Measurements from ENCODE around the gene CYB5D1.

- TF ChIP-seq, protein P1, sequence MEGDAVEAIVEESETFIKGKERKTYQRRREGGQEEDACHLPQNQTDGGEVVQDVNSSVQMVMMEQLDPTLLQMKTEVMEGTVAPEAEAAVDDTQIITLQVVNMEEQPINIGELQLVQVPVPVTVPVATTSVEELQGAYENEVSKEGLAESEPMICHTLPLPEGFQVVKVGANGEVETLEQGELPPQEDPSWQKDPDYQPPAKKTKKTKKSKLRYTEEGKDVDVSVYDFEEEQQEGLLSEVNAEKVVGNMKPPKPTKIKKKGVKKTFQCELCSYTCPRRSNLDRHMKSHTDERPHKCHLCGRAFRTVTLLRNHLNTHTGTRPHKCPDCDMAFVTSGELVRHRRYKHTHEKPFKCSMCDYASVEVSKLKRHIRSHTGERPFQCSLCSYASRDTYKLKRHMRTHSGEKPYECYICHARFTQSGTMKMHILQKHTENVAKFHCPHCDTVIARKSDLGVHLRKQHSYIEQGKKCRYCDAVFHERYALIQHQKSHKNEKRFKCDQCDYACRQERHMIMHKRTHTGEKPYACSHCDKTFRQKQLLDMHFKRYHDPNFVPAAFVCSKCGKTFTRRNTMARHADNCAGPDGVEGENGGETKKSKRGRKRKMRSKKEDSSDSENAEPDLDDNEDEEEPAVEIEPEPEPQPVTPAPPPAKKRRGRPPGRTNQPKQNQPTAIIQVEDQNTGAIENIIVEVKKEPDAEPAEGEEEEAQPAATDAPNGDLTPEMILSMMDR (IDR thresholded peaks at IDR 0.05) = no peak
- no peak for TF ChIP-seq POLR2A (IDR thresholded peaks at IDR 0.05)
Measured at GRCh38 chr17:7864995-7865650, 7.3 kb downstream of the CYB5D1 start.
